ENCODE data around the gene DGCR2. TPM values are rescaled to one million over a fixed set of nuclear protein-coding genes. Genes with fewer than 3 reads are reported as not detected.
A peak's percentile ranks its signal among the peaks of the same experiment; 100 is the strongest.

DGCR2 gene
- total RNA-seq, 4 donors from 2014 or later: 42.5 to 75.2 (median 50.8) TPM

- Histone ChIP-seq H3K9me3 (no peaks in the 10 kb centered on the region), H3K4me3 (no peak overlapping the region), H3K36me3 (peaks cover 30 to 65% (median 31%) of the 10 kb centered on the region in 3 donors), H3K27ac (no peak overlapping the region), H3K27me3 (no peaks in the 10 kb centered on the region), H3K4me1 (peaks cover 9 to 34% (median 14%) of the 10 kb centered on the region in 3 donors)
- intact Hi-C loops (cut with DNase I): no loop called here
- 87 to 92% methylated on average over 5 to 6 of the region's 9 CpGs for WGBS, 2 donors
- no peak for DNase-seq
- TF ChIP-seq CTCF (IDR thresholded peaks at IDR 0.05) (no peak), POLR2A (IDR thresholded peaks at IDR 0.05) (no peak)
Observed at GRCh38 chr22:19132693-19133400, 10.6 kb upstream of the DGCR2 start.

- peaks cover 27 to 58% (median 28%) of the 10 kb centered on the region in 3 donors for H3K36me3 ChIP-seq
- 92 to 94% methylated on average over 6 to 9 of the region's 20 CpGs for WGBS, 2 donors
- TF ChIP-seq CTCF (IDR thresholded peaks at IDR 0.05): no peak
- TF ChIP-seq POLR2A (IDR thresholded peaks at IDR 0.05): no peak
- intact Hi-C loops (cut with DNase I): no loop called here
- peaks cover 15 to 41% (median 18%) of the 10 kb centered on the region in 3 donors for H3K4me1 ChIP-seq
- H3K4me3 ChIP-seq: no peak overlapping the region
- DNase-seq: no peak
- no peaks in the 10 kb centered on the region for H3K9me3 ChIP-seq
- H3K27me3 ChIP-seq: no peaks in the 10 kb centered on the region
- no peak overlapping the region for H3K27ac ChIP-seq
Observed at GRCh38 chr22:19132153-19132552, 9.9 kb upstream of the DGCR2 start.

- no peak for TF ChIP-seq POLR2A (IDR thresholded peaks at IDR 0.05)
- no peak for TF ChIP-seq CTCF (IDR thresholded peaks at IDR 0.05)
- WGBS, 2 donors: 90 to 95% methylated on average over 2 to 8 of the region's 19 CpGs
- peaks cover 19 to 46% (median 22%) of the 10 kb centered on the region in 3 donors for H3K4me1 ChIP-seq
- H3K27ac ChIP-seq: no peak overlapping the region
- peaks cover 23 to 53% (median 28%) of the 10 kb centered on the region in 3 donors for H3K36me3 ChIP-seq
- H3K4me3 ChIP-seq: no peak overlapping the region
- no peaks in the 10 kb centered on the region for H3K27me3 ChIP-seq
- no peak for DNase-seq
- H3K9me3 ChIP-seq: no peaks in the 10 kb centered on the region
- intact Hi-C loops (cut with DNase I): no loop called here
Observed at GRCh38 chr22:19131685-19132015, 9.4 kb upstream of the DGCR2 start.

GRCh38 chr22:19130959-19131684 is 8.9 kb upstream of the DGCR2 start, which contains the start of gene TSSK2:
Gene TSSK2, plus strand, starts transcription at chr22:19131308. Its CDS starts 92 bp downstream, at chr22:19131400.
- intact Hi-C loops (cut with DNase I): no loop called here
- WGBS, 2 donors: 86 to 90% methylated on average over 5 to 17 of the region's 27 CpGs
- Histone ChIP-seq H3K36me3 (peaks cover 23 to 48% (median 28%) of the 10 kb centered on the region in 3 donors), H3K4me3 (no peak within 1 kb of the TSS), H3K9me3 (no peaks in the 10 kb centered on the region), H3K27ac (peak within 1 kb of the TSS; percentile 74 to 89 (median 80)), H3K27me3 (no peaks in the 10 kb centered on the region), H3K4me1 (peaks cover 19 to 51% (median 22%) of the 10 kb centered on the region in 3 donors)
- no peak for TF ChIP-seq CTCF (IDR thresholded peaks at IDR 0.05)
- TF ChIP-seq POLR2A (IDR thresholded peaks at IDR 0.05): no peak
- DNase-seq: no peak

GRCh38 chr22:19129871-19130270 is 7.7 kb upstream of the DGCR2 start:
- Histone ChIP-seq H3K4me3 (no peak overlapping the region), H3K9me3 (no peaks in the 10 kb centered on the region), H3K36me3 (peaks cover 19 to 35% (median 20%) of the 10 kb centered on the region in 3 donors), H3K27ac (peak overlapping the region; percentile 74 to 89 (median 80)), H3K27me3 (no peaks in the 10 kb centered on the region), H3K4me1 (peaks cover 19 to 51% (median 22%) of the 10 kb centered on the region in 3 donors)
- DNase-seq: no peak
- no peak for TF ChIP-seq CTCF (IDR thresholded peaks at IDR 0.05)
- TF ChIP-seq POLR2A (IDR thresholded peaks at IDR 0.05): no peak
- intact Hi-C loops (cut with DNase I): no loop called here
- WGBS, 2 donors: 70% methylated on average over 6 of the region's 8 CpGs; no CpG with 5 or more reads in 1 of the 2 donors

Data from esophagus squamous epithelium (tissue), 5 donors.